GM12892 (cell line): ENCODE data around the gene CNOT6.

Experiments used
- POLR2A ChIP-seq: IDR thresholded peaks from 2 replicates; pipeline ENCODE4 v1.6.1; 2011; ENCODE audit warnings: low read depth, low read length, control low read depth
- TAF1 ChIP-seq: IDR thresholded peaks from 2 replicates; pipeline ENCODE4 v1.6.1; 2011; ENCODE audit warnings: low read depth, mild to moderate bottlenecking, control low read depth, low read length, borderline replicate concordance

- no peak for TF ChIP-seq TAF1
- no peak for TF ChIP-seq POLR2A
Observed at GRCh38 chr5:180467989-180468731, 26.0 kb upstream of the CNOT6 start.
